Liver (tissue), 9 donors: ENCODE data around the gene CFAP54. TPM values are rescaled to one million over a fixed set of nuclear protein-coding genes. Genes with fewer than 3 reads are reported as not detected.

ENCODE experiments used
- DNase-seq: peaks from one replicate; pipeline ENCODE4 v3.0.0-alpha.2; 2017; ENCODE audit warnings: low spot score
- H3K27ac ChIP-seq, 2 donors: one replicate each; pipeline ENCODE4 v1.7.0; 2013; ENCODE audit warnings: inconsistent platforms in 2 of 2, low read length in 2 of 2, control low read depth in 1 of 2, low read depth in 1 of 2, mild to moderate bottlenecking in 1 of 2
- H3K27me3 ChIP-seq, 4 donors: one replicate each; pipeline versions ENCODE4 v1.6.1 to v1.7.0; 2013; ENCODE audit warnings: low read length in 3 of 4, inconsistent platforms in 1 of 4, mild to moderate bottlenecking in 1 of 4, moderate library complexity in 1 of 4; ENCODE audit not compliant: control insufficient read depth in 4 of 4, insufficient read depth in 4 of 4
- H3K36me3 ChIP-seq, 4 donors: one replicate each; pipeline versions ENCODE4 v1.6.1 to v1.7.0; 2013; ENCODE audit warnings: low read length in 3 of 4, mild to moderate bottlenecking in 3 of 4, low read depth in 1 of 4, moderate library complexity in 1 of 4; ENCODE audit not compliant: control insufficient read depth in 4 of 4, insufficient read depth in 3 of 4
- H3K4me1 ChIP-seq, 4 donors: one replicate each; pipeline versions ENCODE4 v1.6.1 to v1.7.0; 2013; ENCODE audit warnings: low read length in 3 of 4, mild to moderate bottlenecking in 3 of 4, moderate library complexity in 1 of 4; ENCODE audit not compliant: control insufficient read depth in 4 of 4, insufficient read depth in 4 of 4
- H3K4me3 ChIP-seq, 3 donors: one replicate each; pipeline versions ENCODE4 v1.6.1 to v1.7.0; 2013; ENCODE audit warnings: low read length in 3 of 3, control low read depth in 1 of 3, low read depth in 1 of 3, mild to moderate bottlenecking in 1 of 3
- H3K9ac ChIP-seq, 2 donors: one replicate each; pipeline ENCODE4 v1.7.0; 2013; ENCODE audit warnings: low read length in 2 of 2, mild to moderate bottlenecking in 2 of 2, moderate library complexity in 2 of 2, control low read depth in 1 of 2, low read depth in 1 of 2
- H3K9me3 ChIP-seq, 4 donors: one replicate each; pipeline versions ENCODE4 v1.6.1 to v1.7.0; 2013; ENCODE audit warnings: low read length in 3 of 4; ENCODE audit not compliant: control insufficient read depth in 4 of 4
- EGR1 ChIP-seq, 2 donors: IDR thresholded peaks; 2 replicates each; pipeline ENCODE4 v1.6.1; 2016 to 2018; ENCODE audit warnings: antibody characterized with exemption in 2 of 2, low read depth in 2 of 2
- FOXA1 ChIP-seq: IDR thresholded peaks from 2 replicates; pipeline ENCODE4 v1.6.1; 2016; ENCODE audit warnings: antibody characterized with exemption
- FOXA2 ChIP-seq: IDR thresholded peaks from 2 replicates; pipeline ENCODE4 v1.6.1; 2016; ENCODE audit warnings: antibody characterized with exemption
- GABPA ChIP-seq, 2 donors: IDR thresholded peaks in 1 of 2; conservative IDR thresholded peaks in 1 of 2; 2 replicates each; pipeline ENCODE4 v1.6.1; 2016; ENCODE audit warnings: antibody characterized with exemption in 2 of 2, mild to moderate bottlenecking in 1 of 2, moderate library complexity in 1 of 2
- HNF4A ChIP-seq, 2 donors: conservative IDR thresholded peaks; 2 replicates each; pipeline ENCODE4 v1.6.1; 2016; ENCODE audit warnings: antibody characterized with exemption in 2 of 2, mild to moderate bottlenecking in 2 of 2
- HNF4G ChIP-seq: IDR thresholded peaks from 2 replicates; pipeline ENCODE4 v1.6.1; 2016; ENCODE audit warnings: antibody characterized with exemption
- JUND ChIP-seq, 2 donors: IDR thresholded peaks; 2 replicates each; pipeline ENCODE4 v1.6.1; 2016; ENCODE audit warnings: antibody characterized with exemption in 2 of 2
- NR2F2 ChIP-seq: IDR thresholded peaks from 2 replicates; pipeline ENCODE4 v1.6.1; 2016; ENCODE audit warnings: antibody characterized with exemption
- RAD21 ChIP-seq, 2 donors: IDR thresholded peaks; 2 replicates each; pipeline ENCODE4 v1.6.1; 2016; ENCODE audit warnings: antibody characterized with exemption in 2 of 2, mild to moderate bottlenecking in 2 of 2
- RXRA ChIP-seq, 2 donors: IDR thresholded peaks; 2 replicates each; pipeline ENCODE4 v1.6.1; 2017 to 2018; ENCODE audit warnings: antibody characterized with exemption in 2 of 2, mild to moderate bottlenecking in 1 of 2
- SP1 ChIP-seq: IDR thresholded peaks from 2 replicates; pipeline ENCODE4 v1.6.1; 2018; ENCODE audit warnings: antibody characterized with exemption, mild to moderate bottlenecking
- TAF1 ChIP-seq: conservative IDR thresholded peaks from 2 replicates; pipeline ENCODE4 v1.6.1; 2016; ENCODE audit warnings: antibody characterized with exemption, mild to moderate bottlenecking
- YY1 ChIP-seq: IDR thresholded peaks from 2 replicates; pipeline ENCODE4 v1.6.1; 2016; ENCODE audit warnings: antibody characterized with exemption, mild to moderate bottlenecking
- WGBS: extraction: QIAGEN DNeasy Blood & Tissue Kit; methylation state at CpG from one replicate; pipeline ENCODE4 v1.1.7; 2013; 5-methylcytosine and 5-hydroxymethylcytosine counted together
- polyA plus RNA-seq, 2 donors: library from polyadenylated mRNA; stranded (reverse) in 1 of 2; unstranded in 1 of 2; fragments of 200-250 nt in 1 of 2; fragments of >200 nt in 1 of 2; fragmentation: Nextera tagmentation in 1 of 2; extraction: Ambion mirVana in 1 of 2; gene quantifications; one replicate each; pipeline versions ENCODE4 v1.2.1 to v1.2.3, GENCODE V29; 2013 to 2015
- total RNA-seq, 2 donors: library from RNA; depleted of rRNA; stranded (reverse); fragments of >200 nt; gene quantifications; one replicate each; pipeline ENCODE4 v1.2.3, GENCODE V29; 2014
- TF ChIP-seq, protein P1 (sequence below): IDR thresholded peaks from 2 replicates; pipeline ENCODE4 v1.6.1; 2016; ENCODE audit warnings: antibody characterized with exemption
- TF ChIP-seq, protein P2 (sequence below): IDR thresholded peaks from 2 replicates; pipeline ENCODE4 v1.6.1; 2016; ENCODE audit warnings: antibody characterized with exemption, mild to moderate bottlenecking
- TF ChIP-seq, protein P3 (sequence below): IDR thresholded peaks from 2 replicates; pipeline ENCODE4 v1.6.1; 2016; ENCODE audit warnings: antibody characterized with exemption
- TF ChIP-seq, protein P4 (sequence below): fragments of 150-350 bp; IDR thresholded peaks from 2 replicates; pipeline ENCODE4 v1.5.1; 2017; ENCODE audit warnings: improper control_type of control experiment, low read depth, low read length; ENCODE audit not compliant: missing input control
- TF ChIP-seq, protein P5 (sequence below): IDR thresholded peaks from 2 replicates; pipeline ENCODE4 v1.6.1; 2016; ENCODE audit warnings: antibody characterized with exemption
- donor health status: healthy.
- donor health status: healthy.
- donor health status: healthy.
- donor health status: healthy.
- donor health status: healthy.

Gene CFAP54
- total and polyA plus RNA-seq, 4 donors: 0.01 to 0.19 (median 0.15) TPM

DNA sequence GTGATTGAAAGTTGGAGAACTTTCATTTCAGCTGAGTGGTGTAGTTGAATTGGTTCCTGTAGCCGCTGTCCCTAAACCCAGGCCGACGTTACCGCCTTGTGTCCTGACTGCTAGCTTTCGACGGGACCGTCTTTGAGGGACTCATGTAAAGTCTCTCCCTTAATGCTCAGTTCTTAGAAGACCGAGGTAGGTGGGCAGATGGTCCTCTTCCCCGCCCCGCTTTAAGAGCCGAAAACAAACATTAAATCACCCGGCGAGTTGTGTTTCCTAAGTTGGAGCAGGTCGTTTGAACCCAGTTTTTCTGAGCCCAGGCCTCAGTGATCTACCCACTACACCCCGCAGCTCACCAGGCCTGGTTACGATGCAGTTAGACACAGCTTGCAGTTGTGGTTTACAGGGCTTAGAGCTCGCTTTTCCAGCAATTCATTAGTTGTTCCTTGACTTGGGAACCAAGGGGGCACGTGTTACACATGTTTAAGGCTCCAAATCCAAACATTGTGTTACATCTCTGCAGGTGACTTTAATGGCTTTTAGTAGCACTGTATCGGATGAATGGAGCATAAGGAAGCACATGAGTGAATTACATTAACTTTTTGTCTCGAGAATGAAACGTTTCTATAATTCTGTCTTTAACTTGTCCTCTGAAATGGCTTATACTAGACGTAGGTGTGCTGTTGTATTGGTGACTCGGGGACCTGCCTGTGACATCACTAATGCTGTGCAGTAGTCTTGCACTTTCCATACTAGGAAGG, 418.5 kb downstream of the CFAP54 start (continued):
- no peak for TF ChIP-seq HNF4G
- TF ChIP-seq, protein P1, sequence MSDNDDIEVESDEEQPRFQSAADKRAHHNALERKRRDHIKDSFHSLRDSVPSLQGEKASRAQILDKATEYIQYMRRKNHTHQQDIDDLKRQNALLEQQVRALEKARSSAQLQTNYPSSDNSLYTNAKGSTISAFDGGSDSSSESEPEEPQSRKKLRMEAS: no peak

DNA sequence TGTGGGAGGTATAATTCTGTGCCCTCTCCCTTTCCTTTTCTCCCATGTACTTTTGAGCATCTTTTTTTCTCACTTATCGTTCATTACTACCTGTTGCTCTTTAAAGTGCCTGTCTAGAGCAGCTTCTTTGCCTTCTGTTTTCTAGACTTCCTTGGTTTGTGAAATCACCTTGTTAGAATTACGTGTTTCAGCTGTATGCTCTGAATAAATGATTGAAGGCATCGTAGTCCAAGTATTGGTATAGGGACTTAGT, 419.0 kb downstream of the CFAP54 start:
- DNase-seq: no peak
- no peak overlapping the region for H3K4me3 ChIP-seq
- H3K27ac ChIP-seq: no peak overlapping the region
- no peaks in the 10 kb centered on the region for H3K27me3 ChIP-seq
- H3K9me3 ChIP-seq: no peaks in the 10 kb centered on the region
- H3K4me1 ChIP-seq: peaks cover 0 to 11% (median 8%) of the 10 kb centered on the region in 4 donors
- no peak overlapping the region for H3K9ac ChIP-seq
- 84% methylated on average over 3 of the region's 3 CpGs for WGBS
- TF ChIP-seq, protein P2, sequence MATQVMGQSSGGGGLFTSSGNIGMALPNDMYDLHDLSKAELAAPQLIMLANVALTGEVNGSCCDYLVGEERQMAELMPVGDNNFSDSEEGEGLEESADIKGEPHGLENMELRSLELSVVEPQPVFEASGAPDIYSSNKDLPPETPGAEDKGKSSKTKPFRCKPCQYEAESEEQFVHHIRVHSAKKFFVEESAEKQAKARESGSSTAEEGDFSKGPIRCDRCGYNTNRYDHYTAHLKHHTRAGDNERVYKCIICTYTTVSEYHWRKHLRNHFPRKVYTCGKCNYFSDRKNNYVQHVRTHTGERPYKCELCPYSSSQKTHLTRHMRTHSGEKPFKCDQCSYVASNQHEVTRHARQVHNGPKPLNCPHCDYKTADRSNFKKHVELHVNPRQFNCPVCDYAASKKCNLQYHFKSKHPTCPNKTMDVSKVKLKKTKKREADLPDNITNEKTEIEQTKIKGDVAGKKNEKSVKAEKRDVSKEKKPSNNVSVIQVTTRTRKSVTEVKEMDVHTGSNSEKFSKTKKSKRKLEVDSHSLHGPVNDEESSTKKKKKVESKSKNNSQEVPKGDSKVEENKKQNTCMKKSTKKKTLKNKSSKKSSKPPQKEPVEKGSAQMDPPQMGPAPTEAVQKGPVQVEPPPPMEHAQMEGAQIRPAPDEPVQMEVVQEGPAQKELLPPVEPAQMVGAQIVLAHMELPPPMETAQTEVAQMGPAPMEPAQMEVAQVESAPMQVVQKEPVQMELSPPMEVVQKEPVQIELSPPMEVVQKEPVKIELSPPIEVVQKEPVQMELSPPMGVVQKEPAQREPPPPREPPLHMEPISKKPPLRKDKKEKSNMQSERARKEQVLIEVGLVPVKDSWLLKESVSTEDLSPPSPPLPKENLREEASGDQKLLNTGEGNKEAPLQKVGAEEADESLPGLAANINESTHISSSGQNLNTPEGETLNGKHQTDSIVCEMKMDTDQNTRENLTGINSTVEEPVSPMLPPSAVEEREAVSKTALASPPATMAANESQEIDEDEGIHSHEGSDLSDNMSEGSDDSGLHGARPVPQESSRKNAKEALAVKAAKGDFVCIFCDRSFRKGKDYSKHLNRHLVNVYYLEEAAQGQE: no peak
- TF ChIP-seq, protein P3, sequence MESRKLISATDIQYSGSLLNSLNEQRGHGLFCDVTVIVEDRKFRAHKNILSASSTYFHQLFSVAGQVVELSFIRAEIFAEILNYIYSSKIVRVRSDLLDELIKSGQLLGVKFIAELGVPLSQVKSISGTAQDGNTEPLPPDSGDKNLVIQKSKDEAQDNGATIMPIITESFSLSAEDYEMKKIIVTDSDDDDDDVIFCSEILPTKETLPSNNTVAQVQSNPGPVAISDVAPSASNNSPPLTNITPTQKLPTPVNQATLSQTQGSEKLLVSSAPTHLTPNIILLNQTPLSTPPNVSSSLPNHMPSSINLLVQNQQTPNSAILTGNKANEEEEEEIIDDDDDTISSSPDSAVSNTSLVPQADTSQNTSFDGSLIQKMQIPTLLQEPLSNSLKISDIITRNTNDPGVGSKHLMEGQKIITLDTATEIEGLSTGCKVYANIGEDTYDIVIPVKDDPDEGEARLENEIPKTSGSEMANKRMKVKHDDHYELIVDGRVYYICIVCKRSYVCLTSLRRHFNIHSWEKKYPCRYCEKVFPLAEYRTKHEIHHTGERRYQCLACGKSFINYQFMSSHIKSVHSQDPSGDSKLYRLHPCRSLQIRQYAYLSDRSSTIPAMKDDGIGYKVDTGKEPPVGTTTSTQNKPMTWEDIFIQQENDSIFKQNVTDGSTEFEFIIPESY: no peak
- TF ChIP-seq GABPA (IDR thresholded peaks at IDR 0.05 in 1 of 2, conservative IDR thresholded peaks at IDR 0.05 in 1 of 2): no peak
- TF ChIP-seq RXRA (IDR thresholded peaks at IDR 0.05): no peak
- TF ChIP-seq EGR1 (IDR thresholded peaks at IDR 0.05; ENCODE audit: low read depth in 2 of 2): no peak
- no peak for TF ChIP-seq NR2F2
- no peak for TF ChIP-seq SP1
- TF ChIP-seq JUND (IDR thresholded peaks at IDR 0.05): no peak
- no peak for TF ChIP-seq FOXA1
- TF ChIP-seq, protein P4, sequence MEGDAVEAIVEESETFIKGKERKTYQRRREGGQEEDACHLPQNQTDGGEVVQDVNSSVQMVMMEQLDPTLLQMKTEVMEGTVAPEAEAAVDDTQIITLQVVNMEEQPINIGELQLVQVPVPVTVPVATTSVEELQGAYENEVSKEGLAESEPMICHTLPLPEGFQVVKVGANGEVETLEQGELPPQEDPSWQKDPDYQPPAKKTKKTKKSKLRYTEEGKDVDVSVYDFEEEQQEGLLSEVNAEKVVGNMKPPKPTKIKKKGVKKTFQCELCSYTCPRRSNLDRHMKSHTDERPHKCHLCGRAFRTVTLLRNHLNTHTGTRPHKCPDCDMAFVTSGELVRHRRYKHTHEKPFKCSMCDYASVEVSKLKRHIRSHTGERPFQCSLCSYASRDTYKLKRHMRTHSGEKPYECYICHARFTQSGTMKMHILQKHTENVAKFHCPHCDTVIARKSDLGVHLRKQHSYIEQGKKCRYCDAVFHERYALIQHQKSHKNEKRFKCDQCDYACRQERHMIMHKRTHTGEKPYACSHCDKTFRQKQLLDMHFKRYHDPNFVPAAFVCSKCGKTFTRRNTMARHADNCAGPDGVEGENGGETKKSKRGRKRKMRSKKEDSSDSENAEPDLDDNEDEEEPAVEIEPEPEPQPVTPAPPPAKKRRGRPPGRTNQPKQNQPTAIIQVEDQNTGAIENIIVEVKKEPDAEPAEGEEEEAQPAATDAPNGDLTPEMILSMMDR: no peak
- TF ChIP-seq, protein P1: no peak
- TF ChIP-seq, protein P5, sequence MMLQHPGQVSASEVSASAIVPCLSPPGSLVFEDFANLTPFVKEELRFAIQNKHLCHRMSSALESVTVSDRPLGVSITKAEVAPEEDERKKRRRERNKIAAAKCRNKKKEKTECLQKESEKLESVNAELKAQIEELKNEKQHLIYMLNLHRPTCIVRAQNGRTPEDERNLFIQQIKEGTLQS: no peak
- no peak for TF ChIP-seq FOXA2
- TF ChIP-seq HNF4A (conservative IDR thresholded peaks at IDR 0.05): no peak
- no peak for TF ChIP-seq RAD21 (IDR thresholded peaks at IDR 0.05)
- no peak for TF ChIP-seq TAF1
- TF ChIP-seq YY1: no peak
- TF ChIP-seq HNF4G: no peak
- H3K36me3 ChIP-seq: no peaks in the 10 kb centered on the region
